ENCODE measurements around the gene C10orf67.
"Not testable (repeated sequence)": the region's sequence is repeated elsewhere in the genome, so short reads cannot be mapped to it uniquely, and the experiment has no call there.

GRCh38 chr10:23252859-23253258 lies 91.7 kb downstream of the C10orf67 start:
- not testable (repeated sequence) for TF ChIP-seq CTCF, POLR2A, POLR2AphosphoS5 (IDR thresholded peaks at IDR 0.05)
